Stimulated activated CD8-positive, alpha-beta memory T cell treated with anti-CD3 and anti-CD28 coated beads, Interleukin-4, amount 100 ng/mL, for 4 hours (primary cell): ENCODE data around the gene ROR2.

ENCODE experiments used
- DNase-seq, 2 donors: peaks; one replicate each; pipeline ENCODE4 v3.0.0-alpha.2; 2020; ENCODE audit warnings: low read depth in 2 of 2, low spot score in 1 of 2

The ROR2 gene

GRCh38 chr9:91948597-91949391 lies 1.2 kb downstream of the ROR2 start:
- no peak for DNase-seq

- no peak for DNase-seq
These were observed 1.9 kb downstream of the ROR2 start for GRCh38 chr9:91948101-91948596.

- no peak for DNase-seq
These were observed 3.2 kb downstream of the ROR2 start for GRCh38 chr9:91946653-91947488.

GRCh38 chr9:91946196-91946595 lies 3.8 kb downstream of the ROR2 start:
- no peak for DNase-seq

GRCh38 chr9:91945277-91946085 lies 4.5 kb downstream of the ROR2 start:
- no peak for DNase-seq

- no peak for DNase-seq
These were observed 5.3 kb downstream of the ROR2 start for GRCh38 chr9:91944711-91945110.

- no peak for DNase-seq
These were observed 6.3 kb downstream of the ROR2 start for GRCh38 chr9:91943478-91944470.

GRCh38 chr9:91942201-91942600 lies 7.8 kb downstream of the ROR2 start:
- no peak for DNase-seq

- no peak for DNase-seq
These were observed 10.1 kb downstream of the ROR2 start for GRCh38 chr9:91939978-91940377.

GRCh38 chr9:91937727-91938126 lies 12.3 kb downstream of the ROR2 start:
- DNase-seq = no peak

- DNase-seq = no peak
These were observed 13.0 kb downstream of the ROR2 start for GRCh38 chr9:91937056-91937455.

- DNase-seq = no peak
These were observed 14.1 kb downstream of the ROR2 start for GRCh38 chr9:91935805-91936514.

- no peak for DNase-seq
These were observed 14.8 kb downstream of the ROR2 start for GRCh38 chr9:91935066-91935749.

GRCh38 chr9:91934654-91935053 lies 15.4 kb downstream of the ROR2 start:
- no peak for DNase-seq

GRCh38 chr9:91933556-91934352 lies 16.3 kb downstream of the ROR2 start:
- no peak for DNase-seq

GRCh38 chr9:91930475-91930874 lies 19.6 kb downstream of the ROR2 start:
- DNase-seq = no peak

- DNase-seq = no peak
These were observed 20.7 kb downstream of the ROR2 start for GRCh38 chr9:91929331-91929730.

GRCh38 chr9:91927922-91928510 lies 22.0 kb downstream of the ROR2 start:
- DNase-seq = no peak
